HepG2 (cell line): ENCODE measurements around the gene OOSP3. TPM values are rescaled to one million over a fixed set of nuclear protein-coding genes. Genes with fewer than 3 reads are reported as not detected.

ENCODE experiments used
- ATAC-seq: fragments of 200-7000 bp; cut with Tn5 transposase; 3 replicates; pipeline ENCODE4 v1.9.1; 2020; ENCODE audit warnings: mild to moderate bottlenecking, moderate library complexity
- BruUV-seq: library from RNA; stranded (reverse); fragments of 400-500 nt; replicated peaks from 2 replicates; lab custom pipeline; 2021; lab: Mats Ljungman, UMichigan
- CTCF ChIA-PET: fragments of 300-600 bp; formaldehyde crosslinking; extraction: SDS; loops from one replicate; lab custom pipeline; 2021; ENCODE audit warnings: low total read pairs, inconsistent platforms, low intra/inter-chr PET ratio; lab: Yijun Ruan, JAX
- POLR2A ChIA-PET: fragments of 350-600 bp; sonication (Branson Sonifier 250); formaldehyde crosslinking; loops from one replicate; lab custom pipeline; 2020; ENCODE audit warnings: antibody characterized with exemption, inconsistent platforms; lab: Yijun Ruan, JAX
- DNase-seq: peaks from one replicate; pipeline ENCODE4 v3.0.0-alpha.2; 2015; ENCODE audit warnings: low spot score
- FAIRE-seq: peaks from 3 replicates; lab custom pipeline; 2011; peaks lifted over from hg19 to GRCh38; lab: Jason Lieb, UNC
- H2AFZ ChIP-seq: one replicate; pipeline ENCODE4 v1.6.1; 2011; ENCODE audit warnings: low read length, inconsistent platforms
- H3K27ac ChIP-seq: fragments of 300-600 bp; 3 replicates; pipeline ENCODE4 v1.8.0; 2011; ENCODE audit warnings: mixed run types, mild to moderate bottlenecking, mixed read lengths, low read length, inconsistent platforms; ENCODE audit not compliant: insufficient read depth; ENCODE audit errors: extremely low read length
- H3K27me3 ChIP-seq, 2 experiments: fragments of 200-600 bp in 1 of 2; 2 replicates in 1 of 2; 3 replicates in 1 of 2; pipeline versions ENCODE4 v1.6.0 to v1.8.0; 2011; ENCODE audit warnings: low read length in 2 of 2, mild to moderate bottlenecking in 2 of 2, moderate library complexity in 2 of 2, inconsistent platforms in 1 of 2; ENCODE audit not compliant: insufficient read depth in 2 of 2, control insufficient read depth in 1 of 2
- H3K36me3 ChIP-seq, 2 experiments: fragments of 200-600 bp in 1 of 2; replicated peaks in 1 of 2; 2 replicates in 1 of 2; 3 replicates in 1 of 2; pipeline versions ENCODE4 v1.5.1 to v1.8.0; 2011; ENCODE audit warnings: low read length in 2 of 2, inconsistent platforms in 1 of 2; ENCODE audit not compliant: insufficient read depth in 2 of 2, control insufficient read depth in 1 of 2
- H3K4me1 ChIP-seq: 2 replicates; pipeline ENCODE4 v1.5.1; 2012; ENCODE audit warnings: low read length, inconsistent platforms; ENCODE audit not compliant: insufficient read depth
- H3K4me2 ChIP-seq: 2 replicates; pipeline ENCODE4 v1.6.0; 2011; ENCODE audit warnings: low read depth, low read length, inconsistent platforms
- H3K4me3 ChIP-seq, 3 experiments: fragments of 200-600 bp in 1 of 3; sonication (generic), shearing (Covaris generic) in 1 of 3; replicated peaks in 1 of 3; 2 replicates each; pipeline ENCODE4 v1.5.1; 2011 to 2016; ENCODE audit warnings: low read length in 3 of 3, inconsistent platforms in 2 of 3, low read depth in 2 of 3, mild to moderate bottlenecking in 2 of 3, control low read depth in 1 of 3, mixed read lengths in 1 of 3; ENCODE audit not compliant: insufficient read depth in 1 of 3
- H3K79me2 ChIP-seq: one replicate; pipeline ENCODE4 v1.6.1; 2011; ENCODE audit warnings: low read length, inconsistent platforms; ENCODE audit not compliant: insufficient read depth
- H3K9ac ChIP-seq: 2 replicates; pipeline ENCODE4 v1.6.0; 2011; ENCODE audit warnings: mild to moderate bottlenecking, low read depth, low read length, inconsistent platforms; ENCODE audit not compliant: insufficient read depth
- H3K9me3 ChIP-seq: 2 replicates; pipeline ENCODE4 v1.5.1; 2012; ENCODE audit warnings: mild to moderate bottlenecking, low read length
- H4K20me1 ChIP-seq: 2 replicates; pipeline ENCODE4 v1.6.0; 2011; ENCODE audit warnings: inconsistent platforms, mild to moderate bottlenecking, low read length, moderate library complexity; ENCODE audit not compliant: insufficient read depth
- BCL3 ChIP-seq: sonication (generic); formaldehyde crosslinking; IDR thresholded peaks from 2 replicates; pipeline ENCODE4 v1.5.1; 2020; ENCODE audit warnings: mild to moderate bottlenecking, missing genetic modification reagents, moderate library complexity
- GRHL1 ChIP-seq: sonication (generic); formaldehyde crosslinking; conservative IDR thresholded peaks from 2 replicates; pipeline ENCODE4 v1.8.0; 2022; ENCODE audit warnings: missing genetic modification reagents
- HINFP ChIP-seq: sonication (generic); formaldehyde crosslinking; IDR thresholded peaks from 2 replicates; pipeline ENCODE4 v1.4.0; 2020; ENCODE audit warnings: low read depth, mild to moderate bottlenecking, missing genetic modification reagents
- HMG20A ChIP-seq: IDR thresholded peaks from 2 replicates; pipeline ENCODE4 v1.6.1; 2016; ENCODE audit warnings: borderline replicate concordance
- MAFK ChIP-seq, 2 experiments: IDR thresholded peaks in 1 of 2; conservative IDR thresholded peaks in 1 of 2; 2 replicates each; pipeline ENCODE4 v1.6.1; 2011; ENCODE audit warnings: improper control_type of control experiment in 2 of 2, low read length in 2 of 2
- SATB2 ChIP-seq: sonication (generic); formaldehyde crosslinking; IDR thresholded peaks from 2 replicates; pipeline ENCODE4 v1.5.0; 2020; ENCODE audit warnings: missing genetic modification reagents
- SCMH1 ChIP-seq: sonication (generic); formaldehyde crosslinking; IDR thresholded peaks from 2 replicates; pipeline ENCODE4 v1.9.0; 2021; ENCODE audit warnings: missing genetic modification reagents, mild to moderate bottlenecking, borderline replicate concordance
- TEAD3 ChIP-seq: optimal IDR thresholded peaks from 2 replicates; pipeline ENCODE3; 2016; ENCODE audit warnings: borderline replicate concordance
- ZBTB7B ChIP-seq: sonication (generic); formaldehyde crosslinking; IDR thresholded peaks from 2 replicates; pipeline ENCODE4 v1.4.0; 2020; ENCODE audit warnings: missing genetic modification reagents
- ZNF484 ChIP-seq: sonication (generic); formaldehyde crosslinking; IDR thresholded peaks from 2 replicates; pipeline ENCODE4 v1.5.1; 2020; ENCODE audit warnings: mild to moderate bottlenecking, low read depth, missing genetic modification reagents, borderline replicate concordance
- ZNF570 ChIP-seq: sonication (generic); formaldehyde crosslinking; IDR thresholded peaks from 2 replicates; pipeline ENCODE4 v1.4.0; 2020; ENCODE audit warnings: mild to moderate bottlenecking, missing genetic modification reagents, borderline replicate concordance
- ZNF670 ChIP-seq: sonication (generic); formaldehyde crosslinking; IDR thresholded peaks from 2 replicates; pipeline ENCODE4 v1.8.0; 2022; ENCODE audit warnings: mild to moderate bottlenecking, missing genetic modification reagents, borderline replicate concordance
- ZNF749 ChIP-seq: sonication (generic); formaldehyde crosslinking; IDR thresholded peaks from 2 replicates; pipeline ENCODE4 v1.8.0; 2022; ENCODE audit warnings: mild to moderate bottlenecking, missing genetic modification reagents, moderate library complexity, borderline replicate concordance
- ZSCAN20 ChIP-seq: sonication (generic); formaldehyde crosslinking; IDR thresholded peaks from 2 replicates; pipeline ENCODE4 v1.4.0; 2020; ENCODE audit warnings: missing genetic modification reagents, mild to moderate bottlenecking, borderline replicate concordance
- WGBS: methylation state at CpG from one replicate; pipeline ENCODE4 v1.1.6; 2017; ENCODE audit warnings: low lambda C conversion rate; 5-methylcytosine and 5-hydroxymethylcytosine counted together
- in situ Hi-C: cut with HindIII; loops from 2 replicates; pipeline ENCODE4 v1.10.0; 2017; ENCODE audit warnings: low pct_unique_long_range_greater_than_20kb; ENCODE audit not compliant: extremely low pct_ligation_motif_present
- intact Hi-C: fragments of 100-400 bp; cut with micrococcal nuclease; formaldehyde crosslinking; loops from one replicate; pipeline ENCODE4 v1.10.0; 2022; ENCODE audit not compliant: unreplicated experiment
- polyA plus RNA-seq, 8 experiments: library from polyadenylated mRNA; depleted of rRNA in 3 of 8; stranded (reverse) in 7 of 8; unstranded in 1 of 8; fragments of >200 nt; fragmentation: Illumina TruSeq in 4 of 8; extraction: Trizol in 4 of 8; gene quantifications; 2 replicates each; pipeline versions ENCODE4 v1.2.1 to v1.2.3, GENCODE V29; 2011 to 2016; ENCODE audit warnings: low read depth in 4 of 8, missing spikeins in 1 of 8, mixed read lengths in 1 of 8; ENCODE audit not compliant: insufficient read depth in 1 of 8
- total RNA-seq, 5 experiments: library from RNA; depleted of rRNA; stranded (reverse); fragments of >200 nt; fragmentation: Illumina TruSeq; extraction: Trizol; gene quantifications; 2 replicates each; pipeline ENCODE4 v1.2.3, GENCODE V29; 2016; ENCODE audit warnings: low read depth in 1 of 5
- TF ChIP-seq, protein P1 (sequence below): sonication (generic); formaldehyde crosslinking; conservative IDR thresholded peaks from 2 replicates; pipeline ENCODE4 v1.8.0; 2022; ENCODE audit warnings: low read depth, missing genetic modification reagents
- TF ChIP-seq, protein P2 (sequence below): sonication (generic); formaldehyde crosslinking; IDR thresholded peaks from 2 replicates; pipeline ENCODE4 v1.5.1; 2020; ENCODE audit warnings: missing genetic modification reagents, mild to moderate bottlenecking, borderline replicate concordance

Gene OOSP3
- total and polyA plus RNA-seq, 2 of the 13 experiments (the other 11 are each of a cell fraction or from before 2014, with no cell fraction given): not detected

DNA sequence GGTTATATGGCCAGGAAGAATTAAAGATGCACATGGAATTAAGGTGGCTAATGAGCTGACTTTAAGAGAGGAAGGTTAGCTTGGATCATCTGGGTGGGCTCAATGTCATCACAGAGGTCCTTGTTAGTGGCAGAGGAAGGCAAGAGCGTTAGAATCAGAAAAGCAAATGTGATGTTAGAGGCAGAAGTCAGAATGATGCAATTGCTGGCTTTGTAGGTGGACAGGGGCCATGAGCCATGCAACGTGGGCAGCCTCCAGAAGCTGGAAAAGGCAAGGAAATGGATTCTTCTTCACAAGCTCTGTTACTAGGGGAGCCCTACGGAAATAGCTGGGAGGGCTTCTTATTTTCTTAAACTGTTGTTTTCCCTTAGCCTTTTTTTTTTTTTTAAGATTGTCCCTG lies 31.0 kb upstream of the OOSP3 start:
- no peaks in the 10 kb centered on the region for H3K4me1 ChIP-seq
- intact Hi-C loops (no loop called here), in situ Hi-C loops (no loop called here)
- no peak for FAIRE-seq
- H2AFZ ChIP-seq: no peak overlapping the region
- no peak for DNase-seq
- no peaks in the 10 kb centered on the region for H3K79me2 ChIP-seq
- no peak overlapping the region for H3K4me3 ChIP-seq
- CTCF ChIA-PET: no interaction called here
- H3K9ac ChIP-seq: no peak overlapping the region
- POLR2A ChIA-PET: no interaction called here
- 11% methylated on average over 3 of the region's 3 CpGs for WGBS
- no peak overlapping the region for H3K27ac ChIP-seq
- H3K9me3 ChIP-seq: no peaks in the 10 kb centered on the region
- H3K36me3 ChIP-seq: no peaks in the 10 kb centered on the region
- ATAC-seq: no peak
- TF ChIP-seq ZNF484 (CRISPR knock-in tag): no peak
- TF ChIP-seq ZNF670 (CRISPR knock-in tag): no peak
- TF ChIP-seq BCL3 (CRISPR knock-in tag): no peak
- no peak for TF ChIP-seq MAFK (conservative IDR thresholded peaks at IDR 0.05 in 1 of 2, IDR thresholded peaks at IDR 0.05 in 1 of 2; ENCODE audit: low read length in 2 of 2)
- TF ChIP-seq ZSCAN20 (CRISPR knock-in tag): no peak
- TF ChIP-seq TEAD3 (CRISPR knock-in tag): no peak
- no peak for TF ChIP-seq SATB2
- TF ChIP-seq GRHL1 (CRISPR knock-in tag): no peak
- no peak for TF ChIP-seq ZBTB7B
- no peak for TF ChIP-seq SCMH1
- TF ChIP-seq, protein P1, sequence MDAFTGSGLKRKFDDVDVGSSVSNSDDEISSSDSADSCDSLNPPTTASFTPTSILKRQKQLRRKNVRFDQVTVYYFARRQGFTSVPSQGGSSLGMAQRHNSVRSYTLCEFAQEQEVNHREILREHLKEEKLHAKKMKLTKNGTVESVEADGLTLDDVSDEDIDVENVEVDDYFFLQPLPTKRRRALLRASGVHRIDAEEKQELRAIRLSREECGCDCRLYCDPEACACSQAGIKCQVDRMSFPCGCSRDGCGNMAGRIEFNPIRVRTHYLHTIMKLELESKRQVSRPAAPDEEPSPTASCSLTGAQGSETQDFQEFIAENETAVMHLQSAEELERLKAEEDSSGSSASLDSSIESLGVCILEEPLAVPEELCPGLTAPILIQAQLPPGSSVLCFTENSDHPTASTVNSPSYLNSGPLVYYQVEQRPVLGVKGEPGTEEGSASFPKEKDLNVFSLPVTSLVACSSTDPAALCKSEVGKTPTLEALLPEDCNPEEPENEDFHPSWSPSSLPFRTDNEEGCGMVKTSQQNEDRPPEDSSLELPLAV: no peak
- TF ChIP-seq HMG20A (CRISPR knock-in tag): no peak
- TF ChIP-seq, protein P2, sequence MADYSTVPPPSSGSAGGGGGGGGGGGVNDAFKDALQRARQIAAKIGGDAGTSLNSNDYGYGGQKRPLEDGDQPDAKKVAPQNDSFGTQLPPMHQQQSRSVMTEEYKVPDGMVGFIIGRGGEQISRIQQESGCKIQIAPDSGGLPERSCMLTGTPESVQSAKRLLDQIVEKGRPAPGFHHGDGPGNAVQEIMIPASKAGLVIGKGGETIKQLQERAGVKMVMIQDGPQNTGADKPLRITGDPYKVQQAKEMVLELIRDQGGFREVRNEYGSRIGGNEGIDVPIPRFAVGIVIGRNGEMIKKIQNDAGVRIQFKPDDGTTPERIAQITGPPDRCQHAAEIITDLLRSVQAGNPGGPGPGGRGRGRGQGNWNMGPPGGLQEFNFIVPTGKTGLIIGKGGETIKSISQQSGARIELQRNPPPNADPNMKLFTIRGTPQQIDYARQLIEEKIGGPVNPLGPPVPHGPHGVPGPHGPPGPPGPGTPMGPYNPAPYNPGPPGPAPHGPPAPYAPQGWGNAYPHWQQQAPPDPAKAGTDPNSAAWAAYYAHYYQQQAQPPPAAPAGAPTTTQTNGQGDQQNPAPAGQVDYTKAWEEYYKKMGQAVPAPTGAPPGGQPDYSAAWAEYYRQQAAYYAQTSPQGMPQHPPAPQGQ (CRISPR knock-in tag): no peak
- TF ChIP-seq ZNF570 (CRISPR knock-in tag): no peak
- no peak for TF ChIP-seq HINFP (CRISPR knock-in tag)
- TF ChIP-seq ZNF749 (CRISPR knock-in tag): no peak
- H3K27me3 ChIP-seq: no peaks in the 10 kb centered on the region
- no TSS peak for BruUV-seq
- H3K4me2 ChIP-seq: no peak overlapping the region
- no peaks in the 10 kb centered on the region for H4K20me1 ChIP-seq
